Loucy (cell line): ENCODE data around the gene DNM3.

ENCODE experiments used
- CTCF ChIP-seq: fragments of 200-600 bp; sonication (generic); conservative IDR thresholded peaks from 2 replicates; pipeline ENCODE4 v1.5.1; 2014; ENCODE audit warnings: mild to moderate bottlenecking, antibody characterized with exemption, low read length
- EZH2phosphoT487 ChIP-seq: fragments of 200-600 bp; IDR thresholded peaks from 2 replicates; pipeline ENCODE4 v1.6.1; 2018; ENCODE audit warnings: antibody characterized with exemption, mild to moderate bottlenecking, moderate library complexity, borderline replicate concordance

GRCh38 chr1:172339842-172340241 is 498.5 kb downstream of the DNM3 start:
- no peak for TF ChIP-seq CTCF
- no peak for TF ChIP-seq EZH2phosphoT487
